Measurements from ENCODE around the gene MAP6.

Gene MAP6

DNA sequence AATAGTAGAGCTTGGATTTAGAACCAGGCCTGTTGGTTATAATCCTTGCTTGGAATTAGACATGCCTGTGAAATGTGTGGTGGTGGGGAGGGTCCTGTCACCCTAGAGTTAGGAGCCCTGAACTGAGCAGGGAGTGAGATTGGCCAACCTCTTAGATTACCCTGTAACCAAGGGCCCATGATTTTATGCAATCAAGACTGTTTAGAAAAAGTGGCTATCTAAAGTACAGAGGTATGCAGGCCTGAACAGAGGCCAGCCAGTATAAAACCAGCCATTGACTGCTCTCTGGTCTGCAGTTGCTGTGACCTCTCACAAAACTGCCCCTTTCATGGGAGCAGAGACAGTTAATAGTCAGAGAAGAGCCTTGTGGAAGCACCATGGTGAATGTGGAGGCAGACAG, 70.6 kb downstream of the MAP6 start:
- H3K27me3 ChIP-seq (ENCODE audit: control insufficient read depth, insufficient read depth, low read length) = no peaks in the 10 kb centered on the region
- no peak overlapping the region for H3K9ac ChIP-seq (ENCODE audit: low read depth, low read length)
- no peak overlapping the region for H3K4me3 ChIP-seq (ENCODE audit: low read depth, low read length)
- no peaks in the 10 kb centered on the region for H3K9me3 ChIP-seq (ENCODE audit: control insufficient read depth, insufficient read depth, low read length)
- H3K4me1 ChIP-seq (ENCODE audit: control insufficient read depth, insufficient read depth, low read length) = no peaks in the 10 kb centered on the region
- H3K36me3 ChIP-seq (ENCODE audit: control insufficient read depth, insufficient read depth, low read length) = no peaks in the 10 kb centered on the region

DNA sequence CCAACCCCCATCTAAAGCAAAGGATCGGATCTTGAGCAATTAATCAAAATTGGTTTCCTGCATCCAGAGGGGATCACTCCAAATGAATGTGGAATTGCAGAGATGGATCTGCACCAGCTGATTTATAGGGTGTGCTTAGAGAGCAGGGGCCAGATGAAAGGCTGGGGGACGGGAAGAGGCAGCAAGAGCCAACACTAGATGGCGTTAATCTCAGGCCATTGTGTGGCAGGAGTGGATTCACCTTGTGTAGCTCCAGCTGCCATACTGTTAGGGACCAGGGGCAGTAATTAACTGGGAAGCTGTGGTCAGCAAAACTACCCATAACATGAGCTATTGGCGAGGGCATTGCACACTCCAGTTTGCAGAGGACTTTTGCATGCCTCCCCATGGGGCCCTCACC, 71.2 kb downstream of the MAP6 start:
- H3K4me1 ChIP-seq (ENCODE audit: control insufficient read depth, insufficient read depth, low read length) = no peaks in the 10 kb centered on the region
- no peak overlapping the region for H3K9ac ChIP-seq (ENCODE audit: low read depth, low read length)
- H3K36me3 ChIP-seq (ENCODE audit: control insufficient read depth, insufficient read depth, low read length) = no peaks in the 10 kb centered on the region
- no peaks in the 10 kb centered on the region for H3K9me3 ChIP-seq (ENCODE audit: control insufficient read depth, insufficient read depth, low read length)
- H3K4me3 ChIP-seq (ENCODE audit: low read depth, low read length) = no peak overlapping the region
- no peaks in the 10 kb centered on the region for H3K27me3 ChIP-seq (ENCODE audit: control insufficient read depth, insufficient read depth, low read length)

DNA sequence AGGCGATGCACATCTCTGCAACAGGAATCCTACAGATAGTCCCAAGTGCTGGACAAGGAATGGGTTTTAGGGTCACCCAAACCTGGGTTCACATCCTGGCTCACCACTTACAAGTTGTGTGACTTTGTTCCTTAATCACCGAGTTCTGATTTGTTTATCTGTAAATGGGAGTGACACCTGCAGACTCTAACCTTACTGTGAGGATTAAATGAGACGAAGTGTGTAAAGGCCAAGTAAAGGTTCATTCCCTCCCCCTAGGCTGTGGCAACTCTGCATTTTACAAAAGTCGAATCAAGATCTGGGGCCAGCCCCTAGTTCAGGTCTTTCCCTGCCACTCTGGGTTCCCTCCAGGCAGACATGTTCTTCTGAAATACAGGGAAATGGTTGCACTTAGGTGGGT, 71.9 kb downstream of the MAP6 start:
- Histone ChIP-seq H3K36me3 (ENCODE audit: control insufficient read depth, insufficient read depth, low read length) (no peaks in the 10 kb centered on the region), H3K9me3 (ENCODE audit: control insufficient read depth, insufficient read depth, low read length) (no peaks in the 10 kb centered on the region), H3K4me3 (ENCODE audit: low read depth, low read length) (no peak overlapping the region), H3K27me3 (ENCODE audit: control insufficient read depth, insufficient read depth, low read length) (peaks cover 2% of the 10 kb centered on the region), H3K4me1 (ENCODE audit: control insufficient read depth, insufficient read depth, low read length) (no peaks in the 10 kb centered on the region), H3K9ac (ENCODE audit: low read depth, low read length) (no peak overlapping the region)

DNA sequence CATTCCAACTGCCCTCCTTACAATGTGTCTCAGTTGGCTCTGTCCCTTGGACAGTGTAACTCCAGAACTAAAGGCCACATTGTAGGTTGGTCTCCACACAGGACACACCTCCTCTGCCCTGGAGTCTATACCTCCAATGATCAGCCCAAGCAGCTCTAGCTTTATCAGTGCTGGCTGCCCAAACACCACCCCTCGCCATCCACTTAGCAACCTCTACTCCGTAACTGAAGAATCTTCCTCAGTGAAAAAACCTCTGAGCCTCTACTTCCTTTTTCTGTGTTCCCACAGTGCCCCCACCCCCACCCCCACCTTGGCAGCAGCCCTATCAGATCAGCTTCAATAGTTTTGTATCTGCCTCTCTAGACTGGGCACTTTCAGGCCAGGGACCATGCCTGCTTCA, 73.4 kb downstream of the MAP6 start:
- Histone ChIP-seq H3K4me3 (ENCODE audit: low read depth, low read length) (no peak overlapping the region), H3K9ac (ENCODE audit: low read depth, low read length) (no peak overlapping the region), H3K36me3 (ENCODE audit: control insufficient read depth, insufficient read depth, low read length) (no peaks in the 10 kb centered on the region), H3K4me1 (ENCODE audit: control insufficient read depth, insufficient read depth, low read length) (no peaks in the 10 kb centered on the region), H3K9me3 (ENCODE audit: control insufficient read depth, insufficient read depth, low read length) (no peaks in the 10 kb centered on the region), H3K27me3 (ENCODE audit: control insufficient read depth, insufficient read depth, low read length) (peaks cover 2% of the 10 kb centered on the region)

GRCh38 chr11:75594211-75594610, 74.6 kb downstream of the MAP6 start:
- H3K9ac ChIP-seq (ENCODE audit: low read depth, low read length) = no peak overlapping the region
- H3K36me3 ChIP-seq (ENCODE audit: control insufficient read depth, insufficient read depth, low read length) = no peaks in the 10 kb centered on the region
- no peaks in the 10 kb centered on the region for H3K9me3 ChIP-seq (ENCODE audit: control insufficient read depth, insufficient read depth, low read length)
- H3K27me3 ChIP-seq (ENCODE audit: control insufficient read depth, insufficient read depth, low read length) = peaks cover 2% of the 10 kb centered on the region
- no peaks in the 10 kb centered on the region for H3K4me1 ChIP-seq (ENCODE audit: control insufficient read depth, insufficient read depth, low read length)
- H3K4me3 ChIP-seq (ENCODE audit: low read depth, low read length) = no peak overlapping the region

DNA sequence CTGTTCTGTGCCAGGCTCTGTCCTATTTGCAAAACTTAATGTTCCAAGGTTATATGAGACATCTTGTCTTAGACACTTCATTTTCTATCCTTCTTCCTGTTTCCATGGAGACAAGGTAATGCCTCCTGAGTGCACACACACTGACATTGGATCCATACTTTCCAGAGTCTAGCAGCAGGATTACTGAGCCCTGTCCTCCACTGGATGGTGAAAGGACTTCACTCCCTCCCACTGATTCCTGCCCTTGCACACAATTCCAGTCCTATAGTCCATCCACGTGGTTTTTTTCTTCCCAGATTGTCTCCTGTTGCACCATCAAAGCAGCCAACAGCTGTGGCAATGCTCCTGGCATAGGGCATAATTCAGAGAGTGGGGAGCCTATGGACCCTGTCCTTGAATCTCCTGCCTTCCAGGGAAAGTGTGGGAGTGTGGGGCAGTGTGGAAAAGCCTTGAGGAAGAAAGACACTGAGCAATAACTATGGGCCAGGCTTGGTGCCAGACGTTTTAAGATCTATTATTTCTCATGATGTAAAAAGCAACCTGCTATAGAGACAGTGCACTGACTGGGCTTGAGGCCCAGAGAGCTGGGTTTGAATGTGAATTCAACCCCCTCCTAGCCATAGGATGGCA, 75.4 kb downstream of the MAP6 start:
- peaks cover 2% of the 10 kb centered on the region for H3K27me3 ChIP-seq (ENCODE audit: control insufficient read depth, insufficient read depth, low read length)
- H3K9ac ChIP-seq (ENCODE audit: low read depth, low read length) = no peak overlapping the region
- no peaks in the 10 kb centered on the region for H3K9me3 ChIP-seq (ENCODE audit: control insufficient read depth, insufficient read depth, low read length)
- no peaks in the 10 kb centered on the region for H3K4me1 ChIP-seq (ENCODE audit: control insufficient read depth, insufficient read depth, low read length)
- H3K4me3 ChIP-seq (ENCODE audit: low read depth, low read length) = no peak overlapping the region
- H3K36me3 ChIP-seq (ENCODE audit: control insufficient read depth, insufficient read depth, low read length) = no peaks in the 10 kb centered on the region

- H3K36me3 ChIP-seq (ENCODE audit: control insufficient read depth, insufficient read depth, low read length) = no peaks in the 10 kb centered on the region
- H3K9me3 ChIP-seq (ENCODE audit: control insufficient read depth, insufficient read depth, low read length) = no peaks in the 10 kb centered on the region
- H3K9ac ChIP-seq (ENCODE audit: low read depth, low read length) = no peak overlapping the region
- no peaks in the 10 kb centered on the region for H3K4me1 ChIP-seq (ENCODE audit: control insufficient read depth, insufficient read depth, low read length)
- H3K27me3 ChIP-seq (ENCODE audit: control insufficient read depth, insufficient read depth, low read length) = peaks cover 2% of the 10 kb centered on the region
- H3K4me3 ChIP-seq (ENCODE audit: low read depth, low read length) = no peak overlapping the region
Measured at GRCh38 chr11:75592715-75593114, 76.1 kb downstream of the MAP6 start.

- Histone ChIP-seq H3K9ac (ENCODE audit: low read depth, low read length) (no peak overlapping the region), H3K27me3 (ENCODE audit: control insufficient read depth, insufficient read depth, low read length) (peaks cover 2% of the 10 kb centered on the region), H3K4me3 (ENCODE audit: low read depth, low read length) (no peak overlapping the region), H3K9me3 (ENCODE audit: control insufficient read depth, insufficient read depth, low read length) (no peaks in the 10 kb centered on the region), H3K36me3 (ENCODE audit: control insufficient read depth, insufficient read depth, low read length) (no peaks in the 10 kb centered on the region), H3K4me1 (ENCODE audit: control insufficient read depth, insufficient read depth, low read length) (no peaks in the 10 kb centered on the region)
Measured at GRCh38 chr11:75591966-75592365, 76.9 kb downstream of the MAP6 start.

DNA sequence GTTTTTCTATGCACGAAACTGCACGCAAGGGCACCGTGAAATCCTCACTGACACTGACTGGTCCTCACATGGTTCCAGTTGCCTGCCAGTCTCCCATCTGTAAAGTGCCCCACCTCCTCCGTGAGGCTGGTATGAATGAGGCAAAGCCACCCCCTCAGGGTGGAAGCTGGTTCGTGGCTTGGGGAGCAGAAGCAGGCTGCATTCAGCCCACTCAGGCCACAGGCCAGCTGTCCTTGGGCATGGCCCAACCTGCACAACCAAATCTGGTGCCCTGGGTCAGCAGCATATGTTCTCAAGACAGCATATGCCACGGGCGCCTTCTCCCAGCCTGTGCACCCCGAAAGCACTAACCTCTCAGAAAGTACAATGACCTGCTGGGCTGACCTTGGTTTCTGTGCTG, 77.5 kb downstream of the MAP6 start:
- no peaks in the 10 kb centered on the region for H3K4me1 ChIP-seq (ENCODE audit: control insufficient read depth, insufficient read depth, low read length)
- no peaks in the 10 kb centered on the region for H3K9me3 ChIP-seq (ENCODE audit: control insufficient read depth, insufficient read depth, low read length)
- peaks cover 2% of the 10 kb centered on the region for H3K27me3 ChIP-seq (ENCODE audit: control insufficient read depth, insufficient read depth, low read length)
- no peak overlapping the region for H3K9ac ChIP-seq (ENCODE audit: low read depth, low read length)
- H3K36me3 ChIP-seq (ENCODE audit: control insufficient read depth, insufficient read depth, low read length) = no peaks in the 10 kb centered on the region
- H3K4me3 ChIP-seq (ENCODE audit: low read depth, low read length) = no peak overlapping the region

GRCh38 chr11:75589933-75590332, 78.9 kb downstream of the MAP6 start:
- peaks cover 2% of the 10 kb centered on the region for H3K27me3 ChIP-seq (ENCODE audit: control insufficient read depth, insufficient read depth, low read length)
- no peak overlapping the region for H3K4me3 ChIP-seq (ENCODE audit: low read depth, low read length)
- H3K9ac ChIP-seq (ENCODE audit: low read depth, low read length) = no peak overlapping the region
- H3K9me3 ChIP-seq (ENCODE audit: control insufficient read depth, insufficient read depth, low read length) = no peaks in the 10 kb centered on the region
- H3K36me3 ChIP-seq (ENCODE audit: control insufficient read depth, insufficient read depth, low read length) = no peaks in the 10 kb centered on the region
- no peaks in the 10 kb centered on the region for H3K4me1 ChIP-seq (ENCODE audit: control insufficient read depth, insufficient read depth, low read length)

DNA sequence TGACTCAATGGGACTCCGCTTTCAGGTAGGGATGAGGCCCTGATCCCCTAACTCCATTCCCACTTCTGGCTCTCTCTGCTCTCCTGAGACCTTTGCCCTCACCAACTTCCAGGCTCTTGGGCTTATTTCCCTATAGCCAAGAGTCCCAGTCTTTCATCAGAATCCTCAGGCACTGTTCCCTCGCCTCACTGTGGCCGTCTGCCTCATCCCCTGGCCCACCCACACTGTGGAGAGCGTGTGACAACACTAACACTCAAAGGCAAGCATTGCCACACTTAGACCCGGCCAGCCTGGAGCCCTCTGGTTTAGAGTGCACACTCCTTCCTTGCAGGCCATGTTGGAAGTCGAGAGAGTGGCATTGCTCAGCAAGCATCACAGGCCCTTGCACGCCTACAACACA, 79.8 kb downstream of the MAP6 start:
- H3K9me3 ChIP-seq (ENCODE audit: control insufficient read depth, insufficient read depth, low read length) = no peaks in the 10 kb centered on the region
- H3K4me1 ChIP-seq (ENCODE audit: control insufficient read depth, insufficient read depth, low read length) = peaks cover 3% of the 10 kb centered on the region

GRCh38 chr11:75588051-75588481, 80.8 kb downstream of the MAP6 start:
- Histone ChIP-seq H3K36me3 (ENCODE audit: control insufficient read depth, insufficient read depth, low read length) (no peaks in the 10 kb centered on the region), H3K4me1 (ENCODE audit: control insufficient read depth, insufficient read depth, low read length) (peaks cover 3% of the 10 kb centered on the region)

More for the DNA sequence above, 79.8 kb downstream of the MAP6 start:
- H3K9ac ChIP-seq (ENCODE audit: low read depth, low read length) = no peak overlapping the region
- peaks cover 2% of the 10 kb centered on the region for H3K27me3 ChIP-seq (ENCODE audit: control insufficient read depth, insufficient read depth, low read length)
- no peaks in the 10 kb centered on the region for H3K36me3 ChIP-seq (ENCODE audit: control insufficient read depth, insufficient read depth, low read length)
- H3K4me3 ChIP-seq (ENCODE audit: low read depth, low read length) = no peak overlapping the region

More at GRCh38 chr11:75588051-75588481, 80.8 kb downstream of the MAP6 start:
- H3K27me3 ChIP-seq (ENCODE audit: control insufficient read depth, insufficient read depth, low read length) = peaks cover 2% of the 10 kb centered on the region
- no peak overlapping the region for H3K9ac ChIP-seq (ENCODE audit: low read depth, low read length)
- no peak overlapping the region for H3K4me3 ChIP-seq (ENCODE audit: low read depth, low read length)
- H3K9me3 ChIP-seq (ENCODE audit: control insufficient read depth, insufficient read depth, low read length) = no peaks in the 10 kb centered on the region

All from iPS-15b (cell line).